Left lobe of liver (tissue), 2 donors: ENCODE measurements around the gene SHKBP1. TPM values are rescaled to one million over a fixed set of nuclear protein-coding genes. Genes with fewer than 3 reads are reported as not detected.
"Not testable (repeated sequence)": the region's sequence is repeated elsewhere in the genome, so short reads cannot be mapped to it uniquely, and the experiment has no call there.

ENCODE experiments used
- ATAC-seq: fragments of 200-7000 bp; cut with Tn5 transposase; one replicate; pipeline ENCODE4 v1.9.1; 2020; ENCODE audit warnings: mild to moderate bottlenecking, moderate library complexity
- DNase-seq: peaks from one replicate; pipeline ENCODE4 v3.0.0-alpha.2; 2020; ENCODE audit warnings: low spot score
- total RNA-seq: library from RNA; stranded (reverse); gene quantifications from one replicate; pipeline ENCODE4 v1.2.1, GENCODE V29; 2021
- donor health status: DM: no; HTN: no; CAD: no; lungs with moderate emphysema.
- donor health status: DM: no; HTN: yes; CAD: no.

The SHKBP1 gene
- total RNA-seq, 1 donor from 2014 or later: 15.2 TPM

- no peak for DNase-seq
- ATAC-seq: no peak
Measured at GRCh38 chr19:40584007-40584406, 7.3 kb downstream of the SHKBP1 start.

GRCh38 chr19:40585241-40585981 is 8.7 kb downstream of the SHKBP1 start:
- no peak for ATAC-seq
- DNase-seq: no peak

DNA sequence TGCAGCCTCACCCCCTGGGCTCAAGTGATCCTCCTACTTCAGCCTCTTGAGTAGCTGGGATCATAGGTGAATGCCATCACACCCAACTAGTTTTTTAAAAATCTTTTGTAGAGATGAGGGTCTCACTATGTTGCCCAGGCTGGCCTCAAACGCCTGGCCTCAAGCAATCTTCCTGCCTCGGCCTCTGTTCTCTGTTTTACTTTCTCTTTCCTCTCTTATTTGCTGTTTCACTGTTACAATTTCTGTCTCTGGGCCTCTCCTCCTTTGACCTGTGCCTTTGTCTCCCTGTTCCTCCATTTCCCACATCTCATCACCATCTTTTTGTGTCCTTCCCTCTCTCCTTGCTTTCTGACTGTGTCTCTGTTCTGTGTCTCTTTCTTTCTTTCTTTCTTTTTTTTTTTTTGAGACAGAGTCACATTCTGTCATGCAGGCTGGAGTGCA is 9.3 kb downstream of the SHKBP1 start:
- ATAC-seq: no peak
- DNase-seq: no peak

DNA sequence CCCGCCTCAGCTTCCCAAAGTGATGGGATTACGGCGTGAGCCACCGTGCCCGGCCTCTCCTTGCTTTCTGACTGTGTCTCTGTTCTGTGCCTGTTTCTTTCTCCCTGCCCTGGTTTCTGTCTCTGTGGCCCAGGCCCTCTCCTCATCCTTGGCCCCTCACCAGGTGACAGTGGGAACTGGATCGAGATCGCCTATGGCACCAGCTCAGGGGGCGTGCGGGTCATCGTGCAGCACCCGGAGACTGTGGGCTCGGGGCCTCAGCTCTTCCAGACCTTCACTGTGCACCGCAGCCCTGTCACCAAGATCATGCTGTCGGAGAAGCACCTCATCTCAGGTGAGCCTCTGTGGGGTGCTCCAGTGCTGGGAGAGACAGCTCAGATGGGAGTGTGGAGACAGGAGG is 9.9 kb downstream of the SHKBP1 start:
- DNase-seq: no peak
- ATAC-seq: no peak

DNA sequence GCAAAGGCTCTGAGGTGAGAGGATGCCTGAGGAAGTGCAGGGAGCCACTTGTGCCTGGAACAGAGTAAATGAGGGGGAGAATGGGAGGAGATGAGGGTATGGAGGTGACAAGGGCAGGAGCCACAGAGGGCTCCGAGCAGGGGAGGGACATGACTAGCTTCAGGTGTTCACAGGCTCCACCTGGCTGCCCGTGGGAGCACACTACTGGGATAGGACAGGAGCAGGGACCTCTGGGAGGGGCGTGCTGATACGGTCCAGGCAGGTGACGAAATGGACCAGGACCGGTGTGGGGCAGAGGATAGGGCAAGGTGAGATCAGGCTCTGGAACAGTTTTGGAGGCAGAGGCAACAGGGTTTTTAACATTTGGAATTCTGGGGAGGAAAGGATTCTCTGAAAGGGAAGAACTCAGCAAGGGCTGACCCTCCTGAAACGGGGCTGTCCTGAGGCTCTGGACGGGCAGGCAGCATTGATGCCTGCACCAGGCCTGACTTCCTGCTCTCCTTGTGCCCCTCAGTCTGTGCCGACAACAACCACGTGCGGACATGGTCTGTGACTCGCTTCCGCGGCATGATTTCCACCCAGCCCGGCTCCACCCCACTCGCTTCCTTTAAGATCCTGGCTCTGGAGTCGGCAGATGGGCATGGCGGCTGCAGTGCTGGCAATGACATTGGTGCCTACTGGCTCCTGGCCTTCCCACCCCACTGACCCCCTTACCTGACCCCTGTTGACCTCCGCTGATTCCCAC is 11.6 kb downstream of the SHKBP1 start:
- ATAC-seq: no peak
- no peak for DNase-seq

GRCh38 chr19:40588926-40589569 is 12.4 kb downstream of the SHKBP1 start:
- DNase-seq (no peak), ATAC-seq (no peak)

- ATAC-seq: no peak
- DNase-seq: no peak
Measured at GRCh38 chr19:40589591-40590429, 13.1 kb downstream of the SHKBP1 start.

DNA sequence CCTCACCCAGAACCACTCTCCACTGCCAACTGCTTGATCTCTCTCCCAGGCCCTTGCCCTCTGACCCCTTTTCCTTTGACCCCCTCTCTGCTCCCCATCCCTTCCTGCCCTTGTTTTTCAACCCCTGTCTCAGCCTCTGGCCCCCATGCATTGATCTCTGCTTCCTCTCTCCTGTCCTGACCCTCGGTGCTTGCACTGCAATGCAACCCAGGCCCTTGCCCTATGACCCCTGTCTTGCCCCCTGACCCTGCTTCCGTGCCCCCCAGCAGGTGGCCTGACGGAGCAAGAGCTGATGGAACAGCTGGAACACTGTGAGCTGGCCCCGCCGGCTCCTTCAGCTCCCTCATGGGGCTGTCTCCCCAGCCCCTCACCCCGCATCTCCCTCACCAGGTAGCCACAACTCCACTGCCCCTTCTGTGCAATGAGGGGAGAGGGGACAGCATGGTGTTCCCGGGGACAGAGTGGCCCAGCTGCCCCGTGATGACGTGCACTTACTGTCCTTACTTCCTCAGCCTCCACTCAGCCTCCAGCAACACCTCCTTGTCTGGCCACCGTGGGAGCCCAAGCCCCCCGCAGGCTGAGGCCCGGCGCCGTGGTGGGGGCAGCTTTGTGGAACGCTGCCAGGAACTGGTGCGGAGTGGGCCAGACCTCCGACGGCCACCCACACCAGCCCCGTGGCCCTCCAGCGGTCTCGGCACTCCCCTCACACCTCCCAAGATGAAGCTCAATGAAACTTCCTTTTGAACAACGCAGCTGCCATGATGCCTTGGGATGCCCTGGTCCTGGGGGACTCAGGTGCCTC is 14.0 kb downstream of the SHKBP1 start:
- no peak for ATAC-seq
- DNase-seq: no peak

- DNase-seq, ATAC-seq: not testable (repeated sequence)
Measured at GRCh38 chr19:40591724-40592123, 15.1 kb downstream of the SHKBP1 start.

GRCh38 chr19:40592170-40592569 is 15.5 kb downstream of the SHKBP1 start:
- no peak for ATAC-seq
- DNase-seq: no peak

DNA sequence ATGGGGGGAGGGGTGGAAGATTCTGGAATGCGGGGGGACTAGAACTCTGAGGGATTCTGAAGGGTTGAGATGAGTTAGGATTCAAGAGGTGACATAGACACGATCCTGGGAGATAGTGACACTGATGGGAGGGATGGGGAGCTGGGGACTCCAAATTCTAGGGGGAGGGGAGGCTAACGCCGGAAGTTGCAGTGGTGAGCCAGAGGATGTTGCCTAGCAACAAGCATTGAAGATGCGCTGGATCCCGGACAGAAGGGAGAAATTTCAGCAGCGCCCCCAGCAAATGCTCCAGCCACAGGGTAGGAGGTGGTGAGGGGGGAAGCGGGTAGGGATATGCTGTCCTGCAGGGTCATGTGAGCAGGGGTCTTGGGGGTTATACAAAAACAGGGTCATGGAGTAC is 17.6 kb downstream of the SHKBP1 start:
- DNase-seq: no peak
- ATAC-seq: no peak

GRCh38 chr19:40594657-40595091 is 18.0 kb downstream of the SHKBP1 start:
- DNase-seq (no peak), ATAC-seq (no peak)

GRCh38 chr19:40596608-40597328 is 20.1 kb downstream of the SHKBP1 start:
- ATAC-seq (peak; percentile 59), DNase-seq (no peak)

GRCh38 chr19:40597329-40597838 is 20.7 kb downstream of the SHKBP1 start:
- no peak for ATAC-seq
- no peak for DNase-seq

GRCh38 chr19:40598121-40598917 is 21.6 kb downstream of the SHKBP1 start:
- DNase-seq (peak; percentile 83), ATAC-seq (peak; percentile 86)

- ATAC-seq (no peak), DNase-seq (no peak)
Measured at GRCh38 chr19:40598918-40599307, 22.2 kb downstream of the SHKBP1 start.

DNA sequence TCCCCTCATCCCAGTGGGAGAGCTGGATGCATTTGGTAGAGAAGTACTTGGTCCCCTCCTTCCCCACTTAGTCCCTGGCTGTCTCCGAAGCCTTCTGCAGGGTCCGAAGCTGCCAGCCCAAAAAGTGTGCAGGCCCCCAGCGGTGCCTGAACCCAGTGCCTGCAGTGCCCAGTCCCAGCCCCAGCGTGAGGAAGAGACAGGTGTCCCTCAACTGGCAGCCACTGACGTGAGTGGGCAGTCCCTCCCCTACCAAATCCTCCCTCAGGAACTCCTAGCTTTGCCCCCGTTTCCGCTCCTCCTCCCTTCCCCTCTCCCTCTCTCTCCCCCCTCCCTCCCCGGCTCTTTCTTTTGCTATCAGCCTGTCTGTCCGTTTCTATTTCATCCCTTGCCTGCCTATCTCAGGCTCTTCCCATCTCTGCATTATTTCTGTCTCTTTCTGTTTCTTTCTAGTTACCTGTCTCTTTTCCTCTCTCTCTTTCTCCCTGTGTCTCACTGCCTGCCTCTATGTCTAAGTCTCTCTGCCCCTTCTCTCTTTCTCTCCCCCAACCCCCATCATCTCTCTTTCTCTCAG is 22.7 kb downstream of the SHKBP1 start:
- DNase-seq (no peak), ATAC-seq (no peak)
